Measurements from ENCODE around the gene FOXD1. TPM values are rescaled to one million over a fixed set of nuclear protein-coding genes. Genes with fewer than 3 reads are reported as not detected.

The FOXD1 gene
- total and polyA plus RNA-seq, 2 of the 8 experiments (the other 6 are each of a cell fraction or from before 2014, with no cell fraction given) = 0.11 to 1.1 TPM

DNA sequence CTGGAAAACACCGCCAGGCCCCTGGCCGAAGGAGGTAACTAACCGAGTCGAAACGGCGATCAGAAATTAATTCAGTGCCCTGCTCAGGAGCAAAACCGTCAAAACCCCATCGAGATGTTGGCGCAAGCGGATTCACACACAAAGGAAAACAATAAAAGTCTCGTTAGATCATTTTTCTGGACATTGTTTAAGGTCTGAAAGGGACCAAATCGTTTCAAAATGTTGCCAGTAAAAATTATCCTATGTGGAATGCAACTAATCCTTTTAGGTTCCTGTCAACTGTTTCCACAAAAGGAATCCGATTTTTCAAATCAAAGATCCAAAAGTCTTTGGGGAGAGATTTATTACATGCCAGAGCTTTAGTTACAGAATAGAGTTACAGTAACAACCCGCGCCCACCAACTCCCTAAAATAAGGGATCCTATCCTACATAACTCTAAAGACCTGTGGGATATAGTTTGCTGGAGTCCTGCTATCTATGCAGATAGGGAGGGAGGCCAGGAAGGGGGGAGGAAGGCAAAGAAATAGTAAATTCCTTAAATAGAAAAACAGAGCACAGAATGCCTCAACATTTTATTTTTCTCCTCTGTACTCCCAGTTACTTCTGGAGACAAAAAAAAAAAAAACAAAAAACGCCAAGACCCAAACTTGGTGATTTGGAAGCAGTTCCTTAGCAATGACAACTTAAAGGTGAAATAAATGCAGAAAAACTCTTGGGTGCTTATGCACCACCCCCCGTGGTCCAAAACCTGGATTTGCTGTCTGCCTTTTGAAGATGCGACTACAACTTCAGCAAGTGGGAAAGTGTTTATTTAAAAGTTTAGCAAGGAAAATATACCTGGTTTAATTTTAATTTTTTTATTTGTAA, 10.6 kb downstream of the FOXD1 start (continued):
- TF ChIP-seq, protein P1, sequence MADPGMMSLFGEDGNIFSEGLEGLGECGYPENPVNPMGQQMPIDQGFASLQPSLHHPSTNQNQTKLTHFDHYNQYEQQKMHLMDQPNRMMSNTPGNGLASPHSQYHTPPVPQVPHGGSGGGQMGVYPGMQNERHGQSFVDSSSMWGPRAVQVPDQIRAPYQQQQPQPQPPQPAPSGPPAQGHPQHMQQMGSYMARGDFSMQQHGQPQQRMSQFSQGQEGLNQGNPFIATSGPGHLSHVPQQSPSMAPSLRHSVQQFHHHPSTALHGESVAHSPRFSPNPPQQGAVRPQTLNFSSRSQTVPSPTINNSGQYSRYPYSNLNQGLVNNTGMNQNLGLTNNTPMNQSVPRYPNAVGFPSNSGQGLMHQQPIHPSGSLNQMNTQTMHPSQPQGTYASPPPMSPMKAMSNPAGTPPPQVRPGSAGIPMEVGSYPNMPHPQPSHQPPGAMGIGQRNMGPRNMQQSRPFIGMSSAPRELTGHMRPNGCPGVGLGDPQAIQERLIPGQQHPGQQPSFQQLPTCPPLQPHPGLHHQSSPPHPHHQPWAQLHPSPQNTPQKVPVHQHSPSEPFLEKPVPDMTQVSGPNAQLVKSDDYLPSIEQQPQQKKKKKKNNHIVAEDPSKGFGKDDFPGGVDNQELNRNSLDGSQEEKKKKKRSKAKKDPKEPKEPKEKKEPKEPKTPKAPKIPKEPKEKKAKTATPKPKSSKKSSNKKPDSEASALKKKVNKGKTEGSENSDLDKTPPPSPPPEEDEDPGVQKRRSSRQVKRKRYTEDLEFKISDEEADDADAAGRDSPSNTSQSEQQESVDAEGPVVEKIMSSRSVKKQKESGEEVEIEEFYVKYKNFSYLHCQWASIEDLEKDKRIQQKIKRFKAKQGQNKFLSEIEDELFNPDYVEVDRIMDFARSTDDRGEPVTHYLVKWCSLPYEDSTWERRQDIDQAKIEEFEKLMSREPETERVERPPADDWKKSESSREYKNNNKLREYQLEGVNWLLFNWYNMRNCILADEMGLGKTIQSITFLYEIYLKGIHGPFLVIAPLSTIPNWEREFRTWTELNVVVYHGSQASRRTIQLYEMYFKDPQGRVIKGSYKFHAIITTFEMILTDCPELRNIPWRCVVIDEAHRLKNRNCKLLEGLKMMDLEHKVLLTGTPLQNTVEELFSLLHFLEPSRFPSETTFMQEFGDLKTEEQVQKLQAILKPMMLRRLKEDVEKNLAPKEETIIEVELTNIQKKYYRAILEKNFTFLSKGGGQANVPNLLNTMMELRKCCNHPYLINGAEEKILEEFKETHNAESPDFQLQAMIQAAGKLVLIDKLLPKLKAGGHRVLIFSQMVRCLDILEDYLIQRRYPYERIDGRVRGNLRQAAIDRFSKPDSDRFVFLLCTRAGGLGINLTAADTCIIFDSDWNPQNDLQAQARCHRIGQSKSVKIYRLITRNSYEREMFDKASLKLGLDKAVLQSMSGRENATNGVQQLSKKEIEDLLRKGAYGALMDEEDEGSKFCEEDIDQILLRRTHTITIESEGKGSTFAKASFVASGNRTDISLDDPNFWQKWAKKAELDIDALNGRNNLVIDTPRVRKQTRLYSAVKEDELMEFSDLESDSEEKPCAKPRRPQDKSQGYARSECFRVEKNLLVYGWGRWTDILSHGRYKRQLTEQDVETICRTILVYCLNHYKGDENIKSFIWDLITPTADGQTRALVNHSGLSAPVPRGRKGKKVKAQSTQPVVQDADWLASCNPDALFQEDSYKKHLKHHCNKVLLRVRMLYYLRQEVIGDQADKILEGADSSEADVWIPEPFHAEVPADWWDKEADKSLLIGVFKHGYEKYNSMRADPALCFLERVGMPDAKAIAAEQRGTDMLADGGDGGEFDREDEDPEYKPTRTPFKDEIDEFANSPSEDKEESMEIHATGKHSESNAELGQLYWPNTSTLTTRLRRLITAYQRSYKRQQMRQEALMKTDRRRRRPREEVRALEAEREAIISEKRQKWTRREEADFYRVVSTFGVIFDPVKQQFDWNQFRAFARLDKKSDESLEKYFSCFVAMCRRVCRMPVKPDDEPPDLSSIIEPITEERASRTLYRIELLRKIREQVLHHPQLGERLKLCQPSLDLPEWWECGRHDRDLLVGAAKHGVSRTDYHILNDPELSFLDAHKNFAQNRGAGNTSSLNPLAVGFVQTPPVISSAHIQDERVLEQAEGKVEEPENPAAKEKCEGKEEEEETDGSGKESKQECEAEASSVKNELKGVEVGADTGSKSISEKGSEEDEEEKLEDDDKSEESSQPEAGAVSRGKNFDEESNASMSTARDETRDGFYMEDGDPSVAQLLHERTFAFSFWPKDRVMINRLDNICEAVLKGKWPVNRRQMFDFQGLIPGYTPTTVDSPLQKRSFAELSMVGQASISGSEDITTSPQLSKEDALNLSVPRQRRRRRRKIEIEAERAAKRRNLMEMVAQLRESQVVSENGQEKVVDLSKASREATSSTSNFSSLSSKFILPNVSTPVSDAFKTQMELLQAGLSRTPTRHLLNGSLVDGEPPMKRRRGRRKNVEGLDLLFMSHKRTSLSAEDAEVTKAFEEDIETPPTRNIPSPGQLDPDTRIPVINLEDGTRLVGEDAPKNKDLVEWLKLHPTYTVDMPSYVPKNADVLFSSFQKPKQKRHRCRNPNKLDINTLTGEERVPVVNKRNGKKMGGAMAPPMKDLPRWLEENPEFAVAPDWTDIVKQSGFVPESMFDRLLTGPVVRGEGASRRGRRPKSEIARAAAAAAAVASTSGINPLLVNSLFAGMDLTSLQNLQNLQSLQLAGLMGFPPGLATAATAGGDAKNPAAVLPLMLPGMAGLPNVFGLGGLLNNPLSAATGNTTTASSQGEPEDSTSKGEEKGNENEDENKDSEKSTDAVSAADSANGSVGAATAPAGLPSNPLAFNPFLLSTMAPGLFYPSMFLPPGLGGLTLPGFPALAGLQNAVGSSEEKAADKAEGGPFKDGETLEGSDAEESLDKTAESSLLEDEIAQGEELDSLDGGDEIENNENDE (IDR thresholded peaks at IDR 0.05; ENCODE audit: insufficient replicate concordance, low read length) = no peak
- TF ChIP-seq SIX5 (IDR thresholded peaks at IDR 0.05; ENCODE audit: low read depth, low read length) = no peak

Measured in H1 (cell line).